GM12872 (cell line): ENCODE measurements around the gene FHAD1.

Source experiments
- TF ChIP-seq, protein P1 (sequence below): IDR thresholded peaks from 3 replicates; pipeline ENCODE4 v1.5.1; 2011; ENCODE audit warnings: low read depth, mild to moderate bottlenecking, low read length, moderate library complexity; ENCODE audit not compliant: insufficient read depth

Gene FHAD1

DNA sequence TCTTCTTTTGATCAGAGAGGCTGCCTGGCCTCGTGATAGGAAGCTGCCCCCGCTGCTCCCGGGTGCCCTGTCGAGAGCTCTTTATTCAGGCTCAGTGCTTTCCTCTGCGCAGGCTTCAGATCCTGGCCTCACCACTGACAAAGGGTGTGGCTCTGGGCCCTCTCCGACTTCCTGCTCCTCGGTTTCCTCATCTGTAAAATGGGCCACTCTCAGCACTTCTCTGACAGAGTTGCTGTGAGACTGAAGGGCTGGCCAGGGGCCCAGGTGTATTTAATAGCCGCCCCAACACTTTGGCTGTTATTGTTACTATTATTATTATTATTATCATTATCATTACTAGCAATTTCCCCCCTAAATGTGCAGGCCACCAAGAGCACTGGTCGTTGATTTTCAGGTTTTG is 101.6 kb downstream of the FHAD1 start:
- TF ChIP-seq, protein P1, sequence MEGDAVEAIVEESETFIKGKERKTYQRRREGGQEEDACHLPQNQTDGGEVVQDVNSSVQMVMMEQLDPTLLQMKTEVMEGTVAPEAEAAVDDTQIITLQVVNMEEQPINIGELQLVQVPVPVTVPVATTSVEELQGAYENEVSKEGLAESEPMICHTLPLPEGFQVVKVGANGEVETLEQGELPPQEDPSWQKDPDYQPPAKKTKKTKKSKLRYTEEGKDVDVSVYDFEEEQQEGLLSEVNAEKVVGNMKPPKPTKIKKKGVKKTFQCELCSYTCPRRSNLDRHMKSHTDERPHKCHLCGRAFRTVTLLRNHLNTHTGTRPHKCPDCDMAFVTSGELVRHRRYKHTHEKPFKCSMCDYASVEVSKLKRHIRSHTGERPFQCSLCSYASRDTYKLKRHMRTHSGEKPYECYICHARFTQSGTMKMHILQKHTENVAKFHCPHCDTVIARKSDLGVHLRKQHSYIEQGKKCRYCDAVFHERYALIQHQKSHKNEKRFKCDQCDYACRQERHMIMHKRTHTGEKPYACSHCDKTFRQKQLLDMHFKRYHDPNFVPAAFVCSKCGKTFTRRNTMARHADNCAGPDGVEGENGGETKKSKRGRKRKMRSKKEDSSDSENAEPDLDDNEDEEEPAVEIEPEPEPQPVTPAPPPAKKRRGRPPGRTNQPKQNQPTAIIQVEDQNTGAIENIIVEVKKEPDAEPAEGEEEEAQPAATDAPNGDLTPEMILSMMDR = no peak

DNA sequence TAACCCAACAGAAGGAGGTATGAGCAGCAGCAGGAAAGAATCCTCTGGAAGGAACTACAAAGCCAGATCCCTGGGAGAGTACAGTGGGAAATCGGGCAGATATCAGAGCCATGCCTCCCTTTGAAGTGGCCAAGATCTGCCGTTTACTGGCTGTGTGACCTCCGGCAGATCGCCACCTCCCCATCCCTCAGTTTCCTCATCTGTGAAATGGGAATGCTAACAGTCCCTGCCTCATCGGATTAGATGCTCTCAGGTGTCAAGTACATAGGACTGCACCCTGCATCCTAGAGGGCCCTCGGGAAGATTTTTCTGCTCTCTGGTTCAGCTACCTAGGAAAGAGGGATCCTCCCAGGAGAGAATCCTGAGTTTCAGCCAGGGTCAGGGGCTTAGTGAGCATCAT is 102.1 kb downstream of the FHAD1 start:
- TF ChIP-seq, protein P1 = no peak

- TF ChIP-seq, protein P1 = no peak
These were observed 103.1 kb downstream of the FHAD1 start for GRCh38 chr1:15350151-15350550.

GRCh38 chr1:15350551-15351200 is 103.7 kb downstream of the FHAD1 start:
- TF ChIP-seq, protein P1 = no peak

GRCh38 chr1:15351310-15351709 is 104.3 kb downstream of the FHAD1 start:
- TF ChIP-seq, protein P1 = no peak

DNA sequence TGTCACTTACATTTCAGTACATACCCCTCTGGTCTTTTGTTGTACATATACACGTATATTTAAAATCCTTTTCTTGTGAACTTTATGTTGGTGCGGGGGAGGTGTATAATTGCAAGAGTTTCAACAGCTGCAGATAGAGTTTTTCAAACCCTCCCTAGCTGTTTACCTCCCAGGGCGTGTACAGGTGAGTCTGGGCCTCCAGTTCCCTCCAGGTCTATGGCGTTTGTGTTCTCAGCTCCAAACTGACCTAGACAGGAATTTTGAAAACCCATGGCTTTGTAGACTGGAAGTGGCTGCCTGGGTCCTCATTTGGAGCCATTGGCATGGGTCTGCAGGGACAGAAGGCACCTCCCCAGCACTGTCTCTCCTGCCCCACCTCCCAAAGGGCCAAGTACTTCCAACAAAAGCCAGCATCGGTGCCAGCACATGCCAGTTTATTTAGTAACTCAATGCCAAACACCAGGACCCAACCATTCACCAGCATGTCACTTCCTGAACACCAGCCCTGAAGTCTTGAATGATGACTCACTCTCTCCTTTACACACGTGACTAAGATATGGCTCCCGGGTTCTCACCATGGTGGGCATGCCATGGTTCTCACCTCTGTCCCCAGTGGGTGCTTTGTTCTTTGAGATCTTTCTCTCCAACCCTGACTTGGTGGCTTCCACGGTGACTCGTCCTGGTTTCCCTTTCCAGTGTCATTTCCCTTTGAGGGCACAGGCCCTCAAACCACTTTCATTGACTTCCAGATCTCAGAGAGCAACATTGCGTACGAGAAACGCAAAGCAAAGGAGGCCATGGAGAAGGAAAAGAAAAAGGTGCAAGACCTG is 105.3 kb downstream of the FHAD1 start:
- TF ChIP-seq, protein P1 = no peak

DNA sequence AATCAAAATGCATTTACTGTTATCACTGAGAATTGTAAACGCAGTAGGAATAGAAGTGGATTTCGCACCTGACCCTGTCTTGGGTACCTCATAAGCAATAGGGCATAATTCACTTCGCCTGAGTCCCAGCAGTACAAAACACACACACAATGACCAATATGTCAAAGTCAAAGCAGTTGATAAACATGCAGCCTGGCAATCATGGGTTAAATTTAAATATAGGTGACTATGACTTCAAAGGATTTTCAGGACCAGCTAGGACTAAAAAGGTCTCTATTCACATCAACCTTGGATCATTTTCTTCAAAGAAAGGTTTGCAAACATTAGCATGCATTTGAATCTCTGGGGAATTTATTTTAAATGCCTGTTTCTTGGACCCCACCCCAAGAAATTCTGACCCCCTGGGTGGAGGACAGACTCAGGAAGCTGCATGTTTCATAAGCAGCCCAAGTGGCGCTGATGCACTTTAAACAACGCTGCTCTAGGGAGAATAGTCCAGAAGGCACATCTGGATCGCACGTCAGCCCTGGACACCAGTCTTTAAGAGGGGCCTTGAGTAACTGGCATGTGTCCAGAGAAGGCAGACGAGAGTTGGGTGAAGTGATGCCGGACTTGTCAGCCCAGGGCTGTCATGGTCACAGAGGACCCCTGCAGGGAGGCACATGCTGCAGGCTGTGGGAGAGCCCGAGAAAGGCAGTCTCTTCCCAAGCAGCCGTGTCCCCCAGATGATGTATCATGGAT is 107.0 kb downstream of the FHAD1 start:
- TF ChIP-seq, protein P1 = no peak
